HepG2 (cell line): ENCODE results near the gene DMXL1. TPM values are rescaled to one million over a fixed set of nuclear protein-coding genes. Genes with fewer than 3 reads are reported as not detected.

Source experiments
- REL ChIP-seq: sonication (generic); formaldehyde crosslinking; conservative IDR thresholded peaks from 2 replicates; pipeline ENCODE4 v1.8.0; 2022; ENCODE audit warnings: mild to moderate bottlenecking, missing genetic modification reagents, moderate library complexity
- SOX6 ChIP-seq, 2 experiments: fragments of 450-650 bp in 1 of 2; sonication (generic) in 1 of 2; formaldehyde crosslinking in 1 of 2; IDR thresholded peaks; 2 replicates each; pipeline versions ENCODE4 v1.4.0 to v1.6.1; 2017 to 2020; ENCODE audit warnings: antibody characterized with exemption in 1 of 2, mild to moderate bottlenecking in 1 of 2, missing genetic modification reagents in 1 of 2
- TCF12 ChIP-seq, 2 experiments: fragments of 450-650 bp in 1 of 2; sonication (generic) in 1 of 2; formaldehyde crosslinking in 1 of 2; IDR thresholded peaks; 2 replicates each; pipeline versions ENCODE4 v1.6.1 to v1.8.0; 2017 to 2022; ENCODE audit warnings: antibody characterized with exemption in 1 of 2, mild to moderate bottlenecking in 1 of 2, missing genetic modification reagents in 1 of 2, moderate library complexity in 1 of 2
- ZFAT ChIP-seq: sonication (generic); formaldehyde crosslinking; conservative IDR thresholded peaks from 2 replicates; pipeline ENCODE4 v1.8.1; 2023; ENCODE audit warnings: missing genetic modification reagents, inconsistent platforms
- ZKSCAN5 ChIP-seq: sonication (generic); formaldehyde crosslinking; IDR thresholded peaks from 2 replicates; pipeline ENCODE4 v1.5.1; 2020; ENCODE audit warnings: mild to moderate bottlenecking, missing genetic modification reagents
- ZMYM4 ChIP-seq: sonication (generic); formaldehyde crosslinking; IDR thresholded peaks from 2 replicates; pipeline ENCODE4 v1.8.1; 2023; ENCODE audit warnings: mild to moderate bottlenecking, missing genetic modification reagents
- polyA plus RNA-seq, 8 experiments: library from polyadenylated mRNA; depleted of rRNA in 3 of 8; stranded (reverse) in 7 of 8; unstranded in 1 of 8; fragments of >200 nt; fragmentation: Illumina TruSeq in 4 of 8; extraction: Trizol in 4 of 8; gene quantifications; 2 replicates each; pipeline versions ENCODE4 v1.2.1 to v1.2.3, GENCODE V29; 2011 to 2016; ENCODE audit warnings: low read depth in 4 of 8, missing spikeins in 1 of 8, mixed read lengths in 1 of 8; ENCODE audit not compliant: insufficient read depth in 1 of 8
- total RNA-seq, 5 experiments: library from RNA; depleted of rRNA; stranded (reverse); fragments of >200 nt; fragmentation: Illumina TruSeq; extraction: Trizol; gene quantifications; 2 replicates each; pipeline ENCODE4 v1.2.3, GENCODE V29; 2016; ENCODE audit warnings: low read depth in 1 of 5
- TF ChIP-seq, protein P1 (sequence below): sonication (generic); formaldehyde crosslinking; IDR thresholded peaks from 2 replicates; pipeline ENCODE4 v1.5.1; 2020; ENCODE audit warnings: mild to moderate bottlenecking, missing genetic modification reagents, borderline replicate concordance
- TF ChIP-seq, protein P2 (sequence below): sonication (generic); formaldehyde crosslinking; IDR thresholded peaks from 2 replicates; pipeline ENCODE4 v1.8.1; 2022; ENCODE audit warnings: low read depth, mild to moderate bottlenecking, missing genetic modification reagents
- TF ChIP-seq, protein P3 (sequence below): sonication (generic); formaldehyde crosslinking; IDR thresholded peaks from 2 replicates; pipeline ENCODE4 v1.5.0; 2020; ENCODE audit warnings: mild to moderate bottlenecking, missing genetic modification reagents, moderate library complexity

Gene DMXL1
- total and polyA plus RNA-seq, 2 of the 13 experiments (the other 11 are each of a cell fraction or from before 2014, with no cell fraction given), result 6.9 to 18.6 TPM

DNA sequence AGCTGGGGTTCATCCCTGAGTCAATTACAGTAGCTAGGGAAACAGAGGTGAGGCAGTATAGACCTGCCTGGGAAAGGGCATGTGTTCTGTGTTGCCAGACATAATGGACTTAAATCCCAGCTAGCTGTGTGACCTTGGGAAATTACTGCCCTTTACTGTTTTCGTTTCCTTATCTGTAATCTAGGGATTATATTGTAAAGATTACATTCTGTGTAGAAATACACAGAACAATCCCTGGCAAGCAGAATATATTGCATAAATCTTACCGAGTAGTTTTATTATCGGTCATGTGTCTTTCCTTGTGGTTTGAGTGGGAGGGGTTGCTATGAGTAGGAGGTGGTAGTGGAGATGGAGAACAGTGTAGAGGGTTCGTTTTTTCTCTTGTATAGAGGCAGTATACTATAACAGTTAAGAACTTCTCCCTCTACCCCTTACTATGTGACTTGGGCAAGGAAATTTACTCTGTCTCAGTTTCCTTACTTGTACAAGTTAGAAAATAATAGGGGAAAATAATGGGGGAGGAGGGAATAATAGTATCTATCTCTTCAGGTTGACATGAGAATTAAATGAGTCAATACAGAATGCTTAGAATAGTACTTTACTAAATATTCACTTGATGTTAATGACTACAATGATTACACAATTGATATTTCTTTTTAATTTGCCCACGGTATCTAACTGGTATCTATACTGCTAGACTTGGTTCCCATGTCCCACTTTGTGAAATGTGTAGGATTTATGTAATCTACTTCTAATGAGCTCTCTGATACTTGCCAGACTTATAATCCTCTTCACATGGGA, 7.1 kb upstream of the DMXL1 start (continued):
- no peak for TF ChIP-seq REL (CRISPR knock-in tag)
- TF ChIP-seq, protein P1, sequence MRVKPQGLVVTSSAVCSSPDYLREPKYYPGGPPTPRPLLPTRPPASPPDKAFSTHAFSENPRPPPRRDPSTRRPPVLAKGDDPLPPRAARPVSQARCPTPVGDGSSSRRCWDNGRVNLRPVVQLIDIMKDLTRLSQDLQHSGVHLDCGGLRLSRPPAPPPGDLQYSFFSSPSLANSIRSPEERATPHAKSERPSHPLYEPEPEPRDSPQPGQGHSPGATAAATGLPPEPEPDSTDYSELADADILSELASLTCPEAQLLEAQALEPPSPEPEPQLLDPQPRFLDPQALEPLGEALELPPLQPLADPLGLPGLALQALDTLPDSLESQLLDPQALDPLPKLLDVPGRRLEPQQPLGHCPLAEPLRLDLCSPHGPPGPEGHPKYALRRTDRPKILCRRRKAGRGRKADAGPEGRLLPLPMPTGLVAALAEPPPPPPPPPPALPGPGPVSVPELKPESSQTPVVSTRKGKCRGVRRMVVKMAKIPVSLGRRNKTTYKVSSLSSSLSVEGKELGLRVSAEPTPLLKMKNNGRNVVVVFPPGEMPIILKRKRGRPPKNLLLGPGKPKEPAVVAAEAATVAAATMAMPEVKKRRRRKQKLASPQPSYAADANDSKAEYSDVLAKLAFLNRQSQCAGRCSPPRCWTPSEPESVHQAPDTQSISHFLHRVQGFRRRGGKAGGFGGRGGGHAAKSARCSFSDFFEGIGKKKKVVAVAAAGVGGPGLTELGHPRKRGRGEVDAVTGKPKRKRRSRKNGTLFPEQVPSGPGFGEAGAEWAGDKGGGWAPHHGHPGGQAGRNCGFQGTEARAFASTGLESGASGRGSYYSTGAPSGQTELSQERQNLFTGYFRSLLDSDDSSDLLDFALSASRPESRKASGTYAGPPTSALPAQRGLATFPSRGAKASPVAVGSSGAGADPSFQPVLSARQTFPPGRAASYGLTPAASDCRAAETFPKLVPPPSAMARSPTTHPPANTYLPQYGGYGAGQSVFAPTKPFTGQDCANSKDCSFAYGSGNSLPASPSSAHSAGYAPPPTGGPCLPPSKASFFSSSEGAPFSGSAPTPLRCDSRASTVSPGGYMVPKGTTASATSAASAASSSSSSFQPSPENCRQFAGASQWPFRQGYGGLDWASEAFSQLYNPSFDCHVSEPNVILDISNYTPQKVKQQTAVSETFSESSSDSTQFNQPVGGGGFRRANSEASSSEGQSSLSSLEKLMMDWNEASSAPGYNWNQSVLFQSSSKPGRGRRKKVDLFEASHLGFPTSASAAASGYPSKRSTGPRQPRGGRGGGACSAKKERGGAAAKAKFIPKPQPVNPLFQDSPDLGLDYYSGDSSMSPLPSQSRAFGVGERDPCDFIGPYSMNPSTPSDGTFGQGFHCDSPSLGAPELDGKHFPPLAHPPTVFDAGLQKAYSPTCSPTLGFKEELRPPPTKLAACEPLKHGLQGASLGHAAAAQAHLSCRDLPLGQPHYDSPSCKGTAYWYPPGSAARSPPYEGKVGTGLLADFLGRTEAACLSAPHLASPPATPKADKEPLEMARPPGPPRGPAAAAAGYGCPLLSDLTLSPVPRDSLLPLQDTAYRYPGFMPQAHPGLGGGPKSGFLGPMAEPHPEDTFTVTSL (CRISPR knock-in tag), result no peak
- no peak for TF ChIP-seq SOX6 (IDR thresholded peaks at IDR 0.05)
- peak; percentile 55 for TF ChIP-seq SOX6 (CRISPR knock-in tag; IDR thresholded peaks at IDR 0.05)
- no peak for TF ChIP-seq ZKSCAN5 (CRISPR knock-in tag)
- no peak for TF ChIP-seq ZFAT
- TF ChIP-seq, protein P2, sequence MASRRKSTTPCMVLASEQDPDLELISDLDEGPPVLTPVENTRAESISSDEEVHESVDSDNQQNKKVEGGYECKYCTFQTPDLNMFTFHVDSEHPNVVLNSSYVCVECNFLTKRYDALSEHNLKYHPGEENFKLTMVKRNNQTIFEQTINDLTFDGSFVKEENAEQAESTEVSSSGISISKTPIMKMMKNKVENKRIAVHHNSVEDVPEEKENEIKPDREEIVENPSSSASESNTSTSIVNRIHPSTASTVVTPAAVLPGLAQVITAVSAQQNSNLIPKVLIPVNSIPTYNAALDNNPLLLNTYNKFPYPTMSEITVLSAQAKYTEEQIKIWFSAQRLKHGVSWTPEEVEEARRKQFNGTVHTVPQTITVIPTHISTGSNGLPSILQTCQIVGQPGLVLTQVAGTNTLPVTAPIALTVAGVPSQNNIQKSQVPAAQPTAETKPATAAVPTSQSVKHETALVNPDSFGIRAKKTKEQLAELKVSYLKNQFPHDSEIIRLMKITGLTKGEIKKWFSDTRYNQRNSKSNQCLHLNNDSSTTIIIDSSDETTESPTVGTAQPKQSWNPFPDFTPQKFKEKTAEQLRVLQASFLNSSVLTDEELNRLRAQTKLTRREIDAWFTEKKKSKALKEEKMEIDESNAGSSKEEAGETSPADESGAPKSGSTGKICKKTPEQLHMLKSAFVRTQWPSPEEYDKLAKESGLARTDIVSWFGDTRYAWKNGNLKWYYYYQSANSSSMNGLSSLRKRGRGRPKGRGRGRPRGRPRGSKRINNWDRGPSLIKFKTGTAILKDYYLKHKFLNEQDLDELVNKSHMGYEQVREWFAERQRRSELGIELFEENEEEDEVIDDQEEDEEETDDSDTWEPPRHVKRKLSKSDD, result no peak
- TF ChIP-seq TCF12 (IDR thresholded peaks at IDR 0.05), result no peak
- no peak for TF ChIP-seq TCF12 (CRISPR knock-in tag; IDR thresholded peaks at IDR 0.05)
- 0 out of 2 replicates have a peak, but pooled peaks have one; percentile 19 for TF ChIP-seq ZMYM4 (CRISPR knock-in tag)
- TF ChIP-seq, protein P3, sequence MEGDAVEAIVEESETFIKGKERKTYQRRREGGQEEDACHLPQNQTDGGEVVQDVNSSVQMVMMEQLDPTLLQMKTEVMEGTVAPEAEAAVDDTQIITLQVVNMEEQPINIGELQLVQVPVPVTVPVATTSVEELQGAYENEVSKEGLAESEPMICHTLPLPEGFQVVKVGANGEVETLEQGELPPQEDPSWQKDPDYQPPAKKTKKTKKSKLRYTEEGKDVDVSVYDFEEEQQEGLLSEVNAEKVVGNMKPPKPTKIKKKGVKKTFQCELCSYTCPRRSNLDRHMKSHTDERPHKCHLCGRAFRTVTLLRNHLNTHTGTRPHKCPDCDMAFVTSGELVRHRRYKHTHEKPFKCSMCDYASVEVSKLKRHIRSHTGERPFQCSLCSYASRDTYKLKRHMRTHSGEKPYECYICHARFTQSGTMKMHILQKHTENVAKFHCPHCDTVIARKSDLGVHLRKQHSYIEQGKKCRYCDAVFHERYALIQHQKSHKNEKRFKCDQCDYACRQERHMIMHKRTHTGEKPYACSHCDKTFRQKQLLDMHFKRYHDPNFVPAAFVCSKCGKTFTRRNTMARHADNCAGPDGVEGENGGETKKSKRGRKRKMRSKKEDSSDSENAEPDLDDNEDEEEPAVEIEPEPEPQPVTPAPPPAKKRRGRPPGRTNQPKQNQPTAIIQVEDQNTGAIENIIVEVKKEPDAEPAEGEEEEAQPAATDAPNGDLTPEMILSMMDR (CRISPR knock-in tag), result 0 out of 2 replicates have a peak, but pooled peaks have one; percentile 16
- TF ChIP-seq, all 625 proteins: peak for 11
